HG03039 (cell line): Measurements from ENCODE around the gene CEP170B.
A peak's percentile ranks its signal among the peaks of the same experiment; 100 is the strongest.
"Not testable (repeated sequence)": the region's sequence is repeated elsewhere in the genome, so short reads cannot be mapped to it uniquely, and the experiment has no call there.

Experiments used
- ATAC-seq: cut with Tn5 transposase; IDR thresholded peaks from one replicate; pipeline ENCODE4 v1.9.1; 2021; ENCODE audit warnings: mild to moderate bottlenecking, moderate library complexity; ENCODE audit not compliant: unreplicated experiment

CEP170B gene

DNA sequence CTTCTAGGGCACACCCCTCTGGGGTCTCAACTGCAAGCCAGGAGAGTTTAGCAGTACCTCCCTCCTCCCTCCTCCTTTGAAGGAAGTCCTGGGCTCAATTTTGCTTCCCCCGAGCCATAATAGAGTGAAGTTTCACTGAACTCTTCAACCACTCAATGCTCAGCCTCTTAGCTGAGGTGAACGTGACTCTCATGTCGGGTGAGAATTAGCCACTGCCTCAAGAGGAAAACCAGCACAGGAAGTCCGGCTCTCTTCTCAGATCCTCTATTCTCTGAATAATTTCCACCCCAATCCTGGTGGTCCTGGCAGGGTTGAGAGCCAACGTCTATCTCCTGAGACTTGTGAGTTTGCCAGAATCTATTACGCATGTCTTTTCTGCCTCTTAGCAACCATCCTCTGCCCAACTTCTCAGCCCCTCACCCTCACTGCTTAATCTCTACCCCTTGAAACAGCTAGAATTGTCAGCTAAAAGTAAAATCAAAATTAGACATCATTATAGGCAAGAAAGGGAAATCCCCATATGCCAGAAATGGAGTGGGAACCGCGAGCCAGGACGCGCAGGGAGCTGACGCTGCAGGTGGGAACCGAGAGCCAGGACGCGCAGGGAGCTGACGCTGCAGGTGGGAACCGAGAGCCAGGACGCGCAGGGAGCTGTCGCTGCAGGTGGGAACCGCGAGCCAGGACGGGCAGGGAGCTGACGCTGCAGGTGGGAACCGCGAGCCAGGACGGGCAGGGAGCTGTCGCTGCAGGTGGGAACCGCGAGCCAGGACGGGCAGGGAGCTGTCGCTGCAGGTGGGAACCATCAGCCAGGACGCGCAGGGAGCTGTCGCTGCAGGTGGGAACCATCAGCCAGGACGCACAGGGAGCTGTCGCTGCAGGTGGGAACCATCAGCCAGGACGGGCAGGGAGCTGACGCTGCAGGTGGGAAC lies 39.8 kb downstream of the CEP170B start:
- not testable (repeated sequence) for ATAC-seq

DNA sequence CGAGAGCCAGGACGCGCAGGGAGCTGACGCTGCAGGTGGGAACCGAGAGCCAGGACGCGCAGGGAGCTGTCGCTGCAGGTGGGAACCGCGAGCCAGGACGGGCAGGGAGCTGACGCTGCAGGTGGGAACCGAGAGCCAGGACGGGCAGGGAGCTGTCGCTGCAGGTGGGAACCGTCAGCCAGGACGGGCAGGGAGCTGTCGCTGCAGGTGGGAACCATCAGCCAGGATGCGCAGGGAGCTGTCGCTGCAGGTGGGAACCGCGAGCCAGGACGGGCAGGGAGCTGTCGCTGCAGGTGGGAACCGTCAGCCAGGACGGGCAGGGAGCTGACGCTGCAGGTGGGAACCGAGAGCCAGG lies 40.5 kb downstream of the CEP170B start:
- ATAC-seq, result not testable (repeated sequence)

DNA sequence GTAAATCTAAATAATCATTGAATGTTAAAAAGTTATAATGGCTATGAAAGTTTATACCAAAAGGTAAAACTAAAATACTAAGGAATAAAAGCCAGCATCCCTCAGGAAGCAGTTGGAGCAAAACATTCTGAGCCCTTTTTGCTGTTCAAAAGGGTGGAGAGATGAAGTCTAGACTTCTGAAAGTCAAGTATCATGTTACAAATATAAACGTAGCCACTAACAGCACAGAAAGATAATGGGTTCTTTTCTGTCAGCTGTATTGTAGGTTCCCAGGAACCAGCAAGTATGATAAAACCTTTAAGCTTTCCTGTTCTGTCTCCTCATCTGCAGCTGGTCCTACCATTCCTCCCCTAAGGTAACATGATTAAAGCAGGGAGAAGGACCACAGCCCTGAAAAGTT lies 43.2 kb downstream of the CEP170B start:
- ATAC-seq, result no peak

DNA sequence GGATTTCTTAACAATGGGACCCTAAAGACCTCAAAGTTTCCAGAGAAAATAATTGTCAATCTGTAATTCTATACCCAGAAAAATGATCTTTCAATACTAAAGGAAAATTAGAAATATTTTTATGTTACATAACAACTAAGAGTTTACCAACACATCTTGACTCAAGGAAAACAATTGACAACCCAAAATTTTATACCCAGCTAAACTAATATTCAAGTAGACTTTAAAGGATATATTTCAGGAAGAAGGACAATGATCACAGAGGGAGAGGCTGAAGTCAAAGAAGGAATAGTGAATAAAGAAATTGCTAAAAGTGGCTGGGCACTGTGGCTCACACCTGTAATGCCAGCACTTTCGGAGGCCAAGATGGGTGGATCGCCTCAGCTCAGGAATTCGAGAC lies 47.0 kb downstream of the CEP170B start:
- ATAC-seq, result no peak

DNA sequence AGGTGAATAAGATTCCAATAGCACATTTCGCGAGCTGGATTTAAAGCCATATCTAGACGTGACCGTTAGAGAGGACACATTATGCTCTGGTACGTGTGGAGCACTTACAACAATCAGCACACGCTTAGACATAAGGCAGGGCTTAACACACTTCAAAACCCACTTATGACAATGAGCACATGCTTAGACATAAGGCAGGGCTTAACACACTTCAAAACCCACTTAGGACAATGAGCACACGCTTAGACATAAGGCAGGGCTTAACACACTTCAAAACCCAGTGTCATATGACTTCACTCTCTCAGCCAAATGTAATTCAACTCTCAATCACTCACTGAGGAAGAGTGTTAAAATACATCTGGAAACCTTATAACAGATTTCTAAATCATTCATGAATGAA lies 48.4 kb downstream of the CEP170B start:
- no peak for ATAC-seq

DNA sequence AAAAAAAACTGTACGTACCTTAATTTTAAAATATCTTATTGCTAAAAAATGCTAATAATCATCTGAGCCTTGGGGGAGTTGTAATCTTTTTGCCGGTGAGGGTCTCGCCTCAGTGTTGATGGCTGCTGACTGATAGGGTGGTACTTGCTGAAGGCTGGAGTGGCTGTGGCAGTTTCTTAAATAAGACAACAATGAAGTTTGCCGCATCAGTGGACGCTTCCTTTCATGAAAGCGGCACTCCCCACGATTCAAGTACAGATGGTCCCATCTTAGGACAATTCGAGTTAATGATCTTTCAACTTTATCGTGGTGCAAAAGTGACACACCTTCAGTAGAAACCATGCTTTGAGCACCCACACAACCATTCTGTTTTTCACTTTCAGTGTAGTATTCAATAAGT lies 52.0 kb downstream of the CEP170B start:
- no peak for ATAC-seq

DNA sequence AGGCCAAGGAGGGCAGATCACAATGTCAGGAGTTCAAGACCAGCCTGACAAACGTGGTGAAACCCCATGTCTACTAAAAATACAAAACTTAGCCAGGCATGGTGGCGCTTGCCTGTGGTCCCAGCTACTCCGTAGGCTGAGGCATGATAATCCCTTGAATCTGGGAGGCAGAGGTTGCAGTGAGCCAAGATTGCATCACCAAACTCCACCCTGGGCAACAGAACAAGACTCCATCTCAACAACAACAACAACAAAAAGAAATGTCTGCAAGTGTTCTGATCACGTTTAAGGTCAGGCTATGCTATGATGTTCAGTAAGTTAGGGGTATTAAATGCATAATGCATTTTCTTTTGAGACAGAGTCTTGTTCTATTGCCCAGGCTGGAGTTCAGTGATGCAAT lies 52.9 kb downstream of the CEP170B start:
- no peak for ATAC-seq

DNA sequence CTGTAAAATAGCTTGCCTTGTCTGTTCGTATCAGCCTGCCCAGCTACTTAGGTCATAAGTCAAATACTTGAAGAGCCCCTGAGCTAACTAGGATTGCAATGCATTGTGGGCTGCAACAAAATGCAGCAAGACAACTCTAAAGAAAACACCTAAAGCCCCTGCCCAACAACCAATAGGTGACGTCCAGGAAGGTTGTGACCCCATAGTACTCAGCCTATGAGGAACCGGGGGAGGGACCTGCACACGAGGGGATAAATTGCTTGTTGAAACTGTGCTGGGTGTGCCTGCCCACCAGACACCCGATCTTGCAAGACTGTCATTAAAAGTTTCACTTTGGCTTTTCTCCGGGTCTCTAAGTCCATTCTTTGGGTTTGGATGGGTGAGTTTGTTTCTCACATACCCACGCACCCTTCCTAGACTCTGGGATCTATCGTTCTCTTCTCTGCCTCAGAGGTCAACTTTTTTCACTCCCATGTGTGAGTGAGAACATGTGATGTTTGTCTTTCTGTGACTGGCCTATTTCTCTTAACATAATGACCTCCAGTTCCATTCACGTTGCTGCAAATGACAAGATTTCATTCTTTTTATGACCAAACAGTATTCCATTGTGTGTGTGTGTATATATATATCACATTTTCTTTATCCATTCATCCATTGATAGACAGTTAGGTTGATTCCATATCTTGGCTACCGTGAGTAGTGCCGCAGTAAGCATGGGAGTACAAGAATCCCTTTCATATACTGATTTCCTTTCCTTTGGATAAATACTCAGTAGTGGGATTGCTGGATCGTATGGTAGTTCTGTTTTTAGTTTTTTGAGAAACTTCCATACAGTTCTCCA lies 54.3 kb downstream of the CEP170B start:
- ATAC-seq, result not testable (repeated sequence)

DNA sequence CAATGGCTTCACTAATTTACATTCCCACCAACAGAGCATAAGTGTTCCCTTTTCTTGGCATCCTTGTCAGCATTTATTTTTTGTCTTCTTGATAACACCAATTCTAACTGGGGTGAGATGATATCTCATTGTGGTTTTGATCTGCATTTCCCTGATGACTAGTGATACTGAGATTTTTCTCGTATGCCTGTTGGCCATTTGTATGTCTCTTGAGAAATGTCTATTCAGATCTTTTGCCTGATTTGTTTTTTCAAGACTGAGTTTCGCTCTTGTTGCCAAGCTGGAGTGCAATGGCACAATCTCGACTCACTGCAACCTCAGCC lies 54.9 kb downstream of the CEP170B start:
- no peak for ATAC-seq

DNA sequence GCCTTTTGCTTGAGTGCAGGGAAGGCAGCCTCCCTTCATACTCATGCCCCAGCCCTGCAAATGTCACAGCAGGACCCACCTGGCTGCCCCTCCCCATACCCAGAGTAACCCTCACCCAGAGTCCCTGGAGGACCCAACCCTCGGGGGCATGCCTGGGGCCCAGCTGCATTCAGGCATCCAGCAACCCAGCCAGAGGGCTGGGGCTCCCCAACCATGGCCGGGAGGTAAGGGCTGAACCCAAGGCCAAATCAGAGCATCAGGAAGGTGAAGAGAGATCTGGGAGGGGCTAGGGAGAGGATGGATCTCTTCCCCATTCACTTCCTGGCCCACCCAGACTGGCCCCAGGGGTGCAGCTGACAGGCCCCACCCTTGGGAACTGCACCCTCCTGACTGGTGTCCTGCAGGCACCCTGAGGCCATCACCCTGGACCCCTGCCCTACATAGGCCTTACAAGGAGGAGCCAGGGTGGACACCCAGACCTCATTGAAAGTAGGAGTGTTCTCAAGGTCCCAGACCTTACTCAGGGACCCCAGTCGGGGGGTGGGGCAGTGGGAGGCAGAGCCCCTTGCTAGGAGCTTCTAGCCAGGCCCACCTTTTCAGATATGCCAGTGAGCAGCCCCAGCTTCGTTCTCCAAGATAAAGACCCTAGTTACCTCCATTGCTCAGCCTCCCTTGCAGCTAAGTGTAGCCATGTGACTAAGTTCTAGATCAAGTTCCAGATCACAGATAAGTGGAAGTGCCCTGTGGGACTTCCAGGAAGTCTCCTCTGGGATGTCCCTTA lies 58.8 kb downstream of the CEP170B start:
- ATAC-seq, result no peak

DNA sequence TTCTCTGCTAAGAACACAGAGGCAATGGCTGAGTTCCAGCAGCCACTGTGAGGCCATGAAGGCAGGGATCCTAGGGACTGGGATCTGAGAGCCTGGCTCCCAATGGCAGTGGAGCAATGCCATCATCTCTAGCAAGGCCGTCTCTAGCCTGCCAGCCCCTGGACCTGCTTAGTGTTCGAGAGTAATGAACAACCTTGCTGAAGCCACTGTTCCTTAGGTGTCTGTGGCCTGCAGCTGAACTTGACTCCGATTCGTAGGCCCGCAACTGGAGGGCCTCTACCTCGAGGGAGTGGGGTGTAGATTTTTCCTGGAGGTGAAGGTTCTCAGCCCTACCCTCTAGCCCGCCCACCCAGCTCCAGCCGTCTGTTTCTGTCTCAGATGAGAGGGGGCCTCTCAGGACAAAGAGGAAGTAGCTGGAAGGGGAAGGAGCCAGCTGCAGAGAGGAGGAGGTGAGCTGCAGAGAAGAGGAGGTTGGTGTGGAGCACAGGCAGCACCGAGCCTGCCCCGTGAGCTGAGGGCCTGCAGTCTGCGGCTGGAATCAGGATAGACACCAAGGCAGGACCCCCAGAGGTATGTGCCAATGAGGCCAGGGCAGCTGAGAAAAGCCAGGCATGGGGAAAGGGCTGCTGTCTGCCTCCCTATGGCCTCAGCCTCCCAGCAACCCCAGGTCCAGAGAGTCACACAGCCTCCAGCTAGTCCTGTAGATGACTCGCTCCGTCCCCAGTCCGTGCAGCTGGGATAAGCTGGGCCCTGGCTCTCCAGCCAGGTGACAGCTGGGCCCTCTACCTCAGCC lies 59.5 kb downstream of the CEP170B start, which contains the start of gene PLD4:
Gene PLD4, plus strand, starts transcription at position 459 of the 793 bp plus-strand sequence. CDS start 2,262 bp downstream, outside the sequence.
- ATAC-seq, result no peak

DNA sequence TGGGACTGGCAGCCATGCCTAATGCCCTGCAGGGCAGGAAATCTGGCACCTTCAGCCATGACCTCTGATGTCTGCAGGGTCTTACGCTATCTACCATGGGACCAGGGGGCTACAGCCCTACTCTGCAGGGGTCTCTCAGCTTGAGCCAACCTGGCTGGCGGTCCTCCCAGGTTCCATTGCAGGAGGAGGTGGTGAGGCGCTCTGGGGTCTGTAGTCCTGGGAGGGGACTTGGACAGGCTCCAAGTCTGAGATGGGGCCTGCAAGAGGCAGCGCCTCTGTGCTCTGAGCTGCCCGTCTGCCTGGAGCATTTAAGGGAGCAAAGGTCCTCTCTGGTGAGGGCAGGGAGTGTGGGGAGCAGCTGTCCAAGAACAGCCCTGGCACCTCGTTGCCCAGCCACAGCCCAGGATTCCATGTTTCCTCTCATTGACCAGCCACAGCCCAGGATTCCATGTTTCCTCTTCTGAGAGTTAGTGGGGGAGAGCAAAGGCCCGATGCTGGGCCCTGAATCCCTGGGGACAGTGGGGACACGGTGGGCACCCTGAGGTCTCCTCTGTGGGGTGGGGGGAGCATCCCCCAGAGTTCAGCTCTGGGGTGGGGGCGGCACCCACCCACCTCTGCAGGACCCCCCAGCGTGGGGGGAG lies 60.3 kb downstream of the CEP170B start:
- ATAC-seq, result no peak

DNA sequence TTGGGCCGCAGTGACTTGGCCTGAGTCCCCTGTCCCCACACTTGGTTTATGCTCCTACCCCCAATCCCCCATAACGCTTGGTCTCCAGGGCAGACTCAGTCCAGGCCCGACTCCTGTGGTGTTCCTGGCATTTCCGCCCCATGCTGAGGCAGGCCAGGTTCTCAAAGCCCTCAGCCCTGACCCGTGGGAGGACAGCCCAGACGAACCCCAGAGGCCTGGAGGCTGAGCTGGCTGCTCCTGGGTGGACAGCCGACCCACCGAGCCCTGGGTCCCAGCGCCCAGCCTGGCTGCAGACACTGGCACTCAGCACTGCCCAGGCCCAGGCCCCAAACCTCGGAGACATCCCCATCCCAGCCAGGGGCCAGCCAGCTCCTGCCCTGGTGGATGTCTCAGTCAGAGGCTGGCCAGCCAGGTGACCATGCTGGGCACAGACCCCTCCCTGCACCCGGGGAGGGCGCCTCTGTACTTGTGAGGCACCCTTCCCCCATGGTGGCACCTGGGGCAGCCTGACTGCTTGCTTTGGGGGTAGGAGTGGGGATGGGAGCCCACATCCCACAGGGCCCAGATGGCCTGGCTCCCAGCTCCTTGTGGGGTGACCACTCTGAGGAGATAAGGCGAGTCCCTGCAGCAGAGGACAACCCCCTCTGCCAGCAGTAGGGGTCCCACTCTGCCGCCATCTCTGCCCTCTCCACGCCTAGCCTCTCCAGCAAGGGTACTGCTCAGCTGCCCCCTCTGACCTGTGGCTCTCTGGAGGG lies 61.0 kb downstream of the CEP170B start:
- no peak for ATAC-seq

DNA sequence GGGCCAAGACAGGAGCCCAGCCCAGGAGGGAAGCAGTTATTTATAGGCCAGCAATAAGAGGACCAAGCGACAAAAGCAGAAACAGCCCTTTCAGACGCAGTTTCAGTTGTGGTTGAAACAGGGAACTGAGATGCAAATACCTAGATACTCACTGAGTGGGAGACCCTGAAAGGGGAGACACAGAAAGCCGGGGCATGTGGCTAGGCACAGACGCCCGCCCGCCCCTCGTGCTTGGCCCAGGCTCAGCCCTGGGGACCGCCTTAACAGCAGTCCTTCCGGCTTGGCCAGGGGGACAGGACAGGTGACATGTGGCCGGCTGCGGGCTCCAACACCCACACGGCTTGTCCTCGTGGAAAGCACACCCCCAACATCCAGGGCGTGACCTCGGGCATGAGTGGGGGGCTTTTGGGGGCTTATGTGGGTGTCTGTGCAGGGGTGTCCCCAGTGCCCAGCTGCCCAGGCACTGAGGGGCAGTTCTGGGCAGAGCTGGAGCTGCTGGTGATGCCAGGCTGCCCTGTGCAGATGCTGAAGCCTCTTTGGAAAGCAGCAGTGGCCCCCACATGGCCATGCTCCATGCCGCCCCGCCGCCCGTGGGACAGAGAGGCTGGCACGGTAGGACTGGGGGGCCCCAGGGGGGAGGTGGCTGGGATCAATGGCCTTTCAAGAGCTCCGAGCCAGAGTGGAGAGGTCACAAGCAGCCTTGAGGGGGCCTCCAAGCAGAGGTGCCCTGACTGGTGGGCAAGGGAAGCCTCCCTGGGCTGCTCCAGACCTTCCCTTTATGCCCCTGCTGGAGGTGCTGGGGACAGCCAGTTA lies 61.8 kb downstream of the CEP170B start:
- peak; percentile 68 for ATAC-seq

DNA sequence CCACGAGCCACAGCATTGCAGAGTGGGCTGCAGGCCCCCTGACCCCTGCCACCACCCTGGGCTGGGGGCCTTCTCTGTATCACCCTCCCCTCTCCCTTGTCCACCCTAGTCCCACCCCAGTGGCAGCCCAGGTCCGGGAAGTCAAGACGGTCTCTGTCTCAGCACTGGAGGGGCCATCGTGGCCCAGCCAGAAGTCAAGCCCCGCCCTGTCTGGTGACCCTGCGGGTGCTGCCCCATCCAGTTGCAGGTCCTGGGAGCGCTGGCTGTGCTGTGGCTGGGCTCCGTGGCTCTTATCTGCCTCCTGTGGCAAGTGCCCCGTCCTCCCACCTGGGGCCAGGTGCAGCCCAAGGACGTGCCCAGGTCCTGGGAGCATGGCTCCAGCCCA lies 62.4 kb downstream of the CEP170B start:
- no peak for ATAC-seq

DNA sequence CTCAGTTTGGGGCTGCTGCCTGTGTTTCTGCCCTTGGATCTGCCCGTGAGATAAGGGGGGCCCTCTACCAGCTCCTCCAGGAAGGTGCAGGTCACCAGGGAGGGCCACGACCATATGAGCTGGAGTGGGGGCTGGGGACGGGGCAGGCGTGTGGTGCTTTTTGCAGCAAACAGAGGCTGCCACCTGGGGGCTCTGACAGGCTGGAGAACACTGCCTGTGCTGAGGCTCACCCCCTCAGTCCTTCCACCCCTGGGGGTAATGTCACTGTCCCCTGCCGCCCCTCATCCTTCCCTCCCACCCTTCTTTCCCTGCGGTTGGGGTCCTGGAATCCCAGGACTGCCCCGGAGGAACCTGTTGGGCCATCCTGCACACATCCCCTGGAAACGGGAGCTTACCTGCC lies 62.8 kb downstream of the CEP170B start:
- no peak for ATAC-seq

DNA sequence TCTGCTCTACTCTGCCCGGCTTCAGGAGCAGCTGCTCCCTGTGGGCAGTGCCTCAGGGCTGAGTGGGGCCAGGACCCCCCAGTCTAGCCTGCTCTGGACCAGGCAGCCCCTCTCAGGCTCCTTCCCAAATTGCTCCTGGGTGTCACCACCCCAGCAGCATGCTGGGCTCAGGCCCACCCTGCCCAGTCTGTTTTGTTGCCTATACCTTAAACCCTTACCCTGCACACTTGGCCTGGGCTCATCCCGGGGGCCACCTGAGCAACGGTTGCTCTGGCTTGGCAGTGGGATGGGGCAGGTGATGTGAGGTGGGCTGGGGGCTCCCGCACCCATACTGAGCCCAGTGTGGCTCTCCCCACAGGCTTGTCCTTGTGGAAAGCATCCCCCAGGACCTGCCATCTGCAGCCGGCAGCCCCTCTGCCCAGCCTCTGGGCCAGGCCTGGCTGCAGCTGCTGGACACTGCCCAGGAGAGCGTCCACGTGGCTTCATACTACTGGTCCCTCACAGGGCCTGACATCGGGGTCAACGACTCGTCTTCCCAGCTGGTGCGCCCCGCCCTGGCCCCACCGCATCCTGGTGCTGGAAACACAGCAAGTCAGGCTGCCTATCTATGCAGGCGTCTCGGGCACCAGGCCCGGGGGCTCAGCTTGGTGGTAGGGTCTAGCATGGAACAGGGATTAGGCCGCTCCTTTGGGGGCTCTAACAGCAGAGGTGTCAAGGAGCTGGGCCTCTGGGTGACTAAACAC lies 63.5 kb downstream of the CEP170B start:
- ATAC-seq, result no peak
